Type B pancreatic cell (in vitro differentiated cells): Measurements from ENCODE around the gene PRAMEF13. TPM values are rescaled to one million over a fixed set of nuclear protein-coding genes. Genes with fewer than 3 reads are reported as not detected.
"Not testable (repeated sequence)": the region's sequence is repeated elsewhere in the genome, so short reads cannot be mapped to it uniquely, and the experiment has no call there.

Experiments used
- DNase-seq: peaks from one replicate; pipeline ENCODE4 v3.0.0; 2021; ENCODE audit warnings: mixed read lengths; ENCODE audit not compliant: unreplicated experiment; ENCODE audit errors: extremely low spot score
- H3K27ac Mint-ChIP-seq: 2 replicates; pipeline ENCODE4 v1.8.0; 2021; ENCODE audit warnings: mild to moderate bottlenecking, mixed read lengths
- H3K27me3 Mint-ChIP-seq: 2 replicates; pipeline ENCODE4 v1.8.0; 2021; ENCODE audit warnings: mixed read lengths
- H3K36me3 Mint-ChIP-seq: 2 replicates; pipeline ENCODE4 v1.8.0; 2021; ENCODE audit warnings: mixed read lengths
- H3K4me1 Mint-ChIP-seq: one replicate; pipeline ENCODE4 v1.8.0; 2021; ENCODE audit warnings: mixed read lengths; ENCODE audit not compliant: unreplicated experiment
- H3K4me3 Mint-ChIP-seq: 2 replicates; pipeline ENCODE4 v1.8.0; 2021; ENCODE audit warnings: mild to moderate bottlenecking, mixed read lengths
- H3K9me3 Mint-ChIP-seq: 2 replicates; pipeline ENCODE4 v1.8.0; 2021; ENCODE audit warnings: mixed read lengths
- CTCF ChIP-seq: fragments of 200-600 bp; sonication (generic); conservative IDR thresholded peaks from 2 replicates; pipeline ENCODE4 v1.5.0; 2021; ENCODE audit warnings: antibody characterized with exemption, mild to moderate bottlenecking
- total RNA-seq: library from RNA; stranded (reverse); gene quantifications from 2 replicates; pipeline ENCODE4 v1.2.1, GENCODE V29; 2021; ENCODE audit warnings: low replicate concordance

Gene PRAMEF13
- total RNA-seq, 1 donor from 2014 or later: not detected

- Mint-ChIP-seq H3K27me3 (no peaks in the 10 kb centered on the region), H3K27ac (no peak overlapping the region), H3K36me3 (no peaks in the 10 kb centered on the region), H3K9me3 (peaks cover 12% of the 10 kb centered on the region), H3K4me1 (no peaks in the 10 kb centered on the region), H3K4me3 (no peak overlapping the region)
- TF ChIP-seq CTCF: no peak
- peak; percentile 42 for DNase-seq
Measured at GRCh38 chr1:13228343-13228781, 27.2 kb upstream of the PRAMEF13 start.

GRCh38 chr1:13227271-13228055, 26.3 kb upstream of the PRAMEF13 start:
- H3K27ac Mint-ChIP-seq, H3K4me3 Mint-ChIP-seq, H3K27me3 Mint-ChIP-seq, H3K36me3 Mint-ChIP-seq, H3K4me1 Mint-ChIP-seq: not testable (repeated sequence)
- DNase-seq: peak; percentile 45
- peaks cover 12% of the 10 kb centered on the region for H3K9me3 Mint-ChIP-seq

- H3K27me3 Mint-ChIP-seq: not testable (repeated sequence)
Measured at GRCh38 chr1:13225675-13226204, 24.5 kb upstream of the PRAMEF13 start, which contains the start of gene PRAMEF18. PRAMEF18 (minus strand) TSS chr1:13226154; CDS start chr1:13226106, 48 bp downstream.

GRCh38 chr1:13224480-13225060, 23.4 kb upstream of the PRAMEF13 start:
- no peaks in the 10 kb centered on the region for H3K36me3 Mint-ChIP-seq
- H3K4me1 Mint-ChIP-seq: no peaks in the 10 kb centered on the region
- TF ChIP-seq CTCF: no peak
- no peak overlapping the region for H3K27ac Mint-ChIP-seq
- DNase-seq: peak; percentile 62
- H3K9me3 Mint-ChIP-seq: peaks cover 12% of the 10 kb centered on the region
- no peaks in the 10 kb centered on the region for H3K27me3 Mint-ChIP-seq
- no peak overlapping the region for H3K4me3 Mint-ChIP-seq

More at GRCh38 chr1:13225675-13226204, 24.5 kb upstream of the PRAMEF13 start, which contains the start of gene PRAMEF18:
- not testable (repeated sequence) for H3K4me1 Mint-ChIP-seq, H3K27ac Mint-ChIP-seq, H3K4me3 Mint-ChIP-seq, H3K36me3 Mint-ChIP-seq
- peaks cover 12% of the 10 kb centered on the region for H3K9me3 Mint-ChIP-seq
- DNase-seq: peak; percentile 66

GRCh38 chr1:13222788-13223187, 21.6 kb upstream of the PRAMEF13 start:
- not testable (repeated sequence) for H3K27ac Mint-ChIP-seq, H3K4me3 Mint-ChIP-seq, H3K4me1 Mint-ChIP-seq, H3K36me3 Mint-ChIP-seq, DNase-seq, H3K27me3 Mint-ChIP-seq
- peaks cover 12% of the 10 kb centered on the region for H3K9me3 Mint-ChIP-seq

GRCh38 chr1:13219203-13219602, 18.0 kb upstream of the PRAMEF13 start:
- H3K9me3 Mint-ChIP-seq, H3K36me3 Mint-ChIP-seq, H3K4me1 Mint-ChIP-seq, H3K27me3 Mint-ChIP-seq, DNase-seq, H3K4me3 Mint-ChIP-seq, H3K27ac Mint-ChIP-seq: not testable (repeated sequence)

- H3K4me1 Mint-ChIP-seq, H3K36me3 Mint-ChIP-seq, H3K27ac Mint-ChIP-seq, DNase-seq, H3K9me3 Mint-ChIP-seq, H3K27me3 Mint-ChIP-seq, H3K4me3 Mint-ChIP-seq: not testable (repeated sequence)
Measured at GRCh38 chr1:13216619-13217018, 15.4 kb upstream of the PRAMEF13 start.

- H3K4me1 Mint-ChIP-seq, H3K36me3 Mint-ChIP-seq, H3K9me3 Mint-ChIP-seq, H3K27ac Mint-ChIP-seq, H3K4me3 Mint-ChIP-seq, H3K27me3 Mint-ChIP-seq, DNase-seq: not testable (repeated sequence)
Measured at GRCh38 chr1:13208712-13209111, 7.5 kb upstream of the PRAMEF13 start.

- H3K27me3 Mint-ChIP-seq: not testable (repeated sequence)
Measured at GRCh38 chr1:13171548-13171947, 29.7 kb downstream of the PRAMEF13 start, which contains the start of gene PRAMEF9. PRAMEF9 (plus strand) TSS chr1:13171848; CDS start chr1:13175281, 3,433 bp downstream.

GRCh38 chr1:13165531-13165930, 35.7 kb downstream of the PRAMEF13 start, which contains the start of gene HNRNPCL4:
HNRNPCL4 (minus strand) TSS chr1:13165631; CDS start chr1:13165467, 164 bp downstream.
- H3K9me3 Mint-ChIP-seq, H3K4me1 Mint-ChIP-seq, H3K4me3 Mint-ChIP-seq, DNase-seq, H3K27me3 Mint-ChIP-seq, H3K27ac Mint-ChIP-seq, H3K36me3 Mint-ChIP-seq: not testable (repeated sequence)

More at GRCh38 chr1:13171548-13171947, 29.7 kb downstream of the PRAMEF13 start, which contains the start of gene PRAMEF9:
- not testable (repeated sequence) for H3K4me1 Mint-ChIP-seq, DNase-seq, H3K36me3 Mint-ChIP-seq, H3K27ac Mint-ChIP-seq, H3K4me3 Mint-ChIP-seq, H3K9me3 Mint-ChIP-seq

GRCh38 chr1:13155909-13156308, 45.3 kb downstream of the PRAMEF13 start, which contains the start of gene PRAMEF26:
PRAMEF26 (minus strand) TSS chr1:13156009; CDS start chr1:13153095, 2,914 bp downstream.
- DNase-seq, H3K27ac Mint-ChIP-seq, H3K4me1 Mint-ChIP-seq, H3K9me3 Mint-ChIP-seq, H3K4me3 Mint-ChIP-seq, H3K36me3 Mint-ChIP-seq, H3K27me3 Mint-ChIP-seq: not testable (repeated sequence)
